Thyroid gland (tissue), 4 donors: Measurements from ENCODE around the gene CACNG6. TPM values are rescaled to one million over a fixed set of nuclear protein-coding genes. Genes with fewer than 3 reads are reported as not detected.

Experiments
- DNase-seq, 2 donors: peaks; one replicate each; pipeline ENCODE4 v3.0.0-alpha.2; 2019
- H3K27ac ChIP-seq, 3 donors: fragments of 200-600 bp; sonication (generic); 1 replicate in 2 of 3; 2 replicates in 1 of 3; pipeline ENCODE4 v1.5.1; 2016 to 2019; ENCODE audit warnings: mild to moderate bottlenecking in 1 of 3, moderate library complexity in 1 of 3
- H3K27me3 ChIP-seq: fragments of 200-600 bp; sonication (generic); one replicate; pipeline ENCODE4 v1.5.1; 2019
- H3K36me3 ChIP-seq, 2 donors: fragments of 200-600 bp; sonication (generic); one replicate each; pipeline ENCODE4 v1.5.1; 2016 to 2019
- H3K4me1 ChIP-seq, 2 donors: fragments of 200-600 bp; sonication (generic); one replicate each; pipeline ENCODE4 v1.5.1; 2017 to 2019
- H3K4me3 ChIP-seq, 3 donors: fragments of 200-600 bp; sonication (generic); replicated peaks in 1 of 3; 1 replicate in 2 of 3; 2 replicates in 1 of 3; pipeline ENCODE4 v1.5.1; 2016; ENCODE audit warnings: mild to moderate bottlenecking in 1 of 3
- H3K9me3 ChIP-seq: fragments of 200-600 bp; sonication (generic); one replicate; pipeline ENCODE4 v1.5.1; 2017
- CTCF ChIP-seq, 6 experiments: fragments of 200-600 bp in 3 of 6; fragments of 450-650 bp in 3 of 6; sonication (generic) in 3 of 6; IDR thresholded peaks; one replicate each; pipeline ENCODE4 v1.5.1; 2016 to 2019; ENCODE audit warnings: antibody characterized with exemption in 6 of 6, mild to moderate bottlenecking in 2 of 6, inconsistent platforms in 1 of 6, moderate library complexity in 1 of 6
- POLR2A ChIP-seq, 2 donors: fragments of 450-650 bp; IDR thresholded peaks; one replicate each; pipeline ENCODE4 v1.6.1; 2017; ENCODE audit warnings: antibody characterized with exemption in 2 of 2, mild to moderate bottlenecking in 2 of 2, moderate library complexity in 1 of 2
- WGBS, 2 donors: methylation state at CpG; one replicate each; pipeline ENCODE4 v1.1.5; 2017; 5-methylcytosine and 5-hydroxymethylcytosine counted together
- intact Hi-C: fragments of 100-400 bp; cut with DNase I; formaldehyde crosslinking; loops from one replicate; pipeline ENCODE4 v1.15.1; 2023
- total RNA-seq, 4 donors: library from RNA; depleted of rRNA; stranded (reverse); fragments of >200 nt; gene quantifications; one replicate each; pipeline ENCODE4 v1.2.3, GENCODE V29; 2016

The CACNG6 gene
- total RNA-seq, 4 donors from 2014 or later: not detected

DNA sequence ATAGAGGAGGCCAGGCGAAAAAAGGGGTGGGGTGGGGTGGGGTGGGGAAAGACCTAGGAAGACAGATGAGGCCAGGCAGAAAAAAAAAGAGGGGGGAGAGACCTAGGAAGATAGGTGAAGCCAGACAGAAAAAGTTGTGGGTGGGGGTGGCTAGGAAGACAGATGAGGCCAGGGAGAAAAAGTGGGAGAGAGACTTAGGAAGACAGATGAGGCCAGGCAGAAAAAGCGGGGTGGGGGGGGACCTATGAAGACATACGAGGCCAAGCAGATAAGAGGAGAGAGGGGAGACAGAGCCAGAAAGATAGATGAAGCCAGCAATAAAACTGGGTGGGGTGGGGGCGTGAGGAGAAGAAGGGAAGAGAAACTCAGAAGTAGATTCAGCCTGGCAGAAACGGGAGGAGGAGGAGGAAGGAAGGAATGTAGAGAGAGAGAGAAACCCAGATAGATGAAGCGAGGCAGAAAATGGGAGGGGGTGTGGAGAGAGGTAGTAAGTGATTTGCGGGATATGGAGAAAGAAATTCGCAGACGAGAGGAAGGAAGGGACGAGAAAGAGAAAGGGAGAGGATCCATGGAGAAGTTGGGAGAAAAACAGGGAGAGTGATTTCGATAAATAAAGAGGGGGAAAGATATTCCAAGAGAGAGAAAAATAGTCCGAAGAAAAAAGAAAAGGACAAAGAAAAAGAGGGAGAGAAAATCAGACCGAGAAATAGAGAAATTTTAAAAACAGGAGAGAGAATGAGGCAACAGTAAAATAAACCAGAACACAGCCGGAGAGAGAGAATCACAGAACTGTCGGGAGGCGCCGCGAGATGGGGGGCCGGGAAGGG lies 12.2 kb upstream of the CACNG6 start:
- intact Hi-C loops: no loop called here
- no peak for DNase-seq
- no peaks in the 10 kb centered on the region for H3K36me3 ChIP-seq
- H3K4me1 ChIP-seq: peaks cover 0 to 22% of the 10 kb centered on the region in 2 donors
- H3K27ac ChIP-seq: no peak overlapping the region
- WGBS, 2 donors: 4% methylated on average over 19 of the region's 19 CpGs
- no peak overlapping the region for H3K4me3 ChIP-seq
- no peak for TF ChIP-seq CTCF (IDR thresholded peaks at IDR 0.05)
- TF ChIP-seq POLR2A (IDR thresholded peaks at IDR 0.05): no peak
- no peaks in the 10 kb centered on the region for H3K9me3 ChIP-seq
- peaks cover 13% of the 10 kb centered on the region for H3K27me3 ChIP-seq

DNA sequence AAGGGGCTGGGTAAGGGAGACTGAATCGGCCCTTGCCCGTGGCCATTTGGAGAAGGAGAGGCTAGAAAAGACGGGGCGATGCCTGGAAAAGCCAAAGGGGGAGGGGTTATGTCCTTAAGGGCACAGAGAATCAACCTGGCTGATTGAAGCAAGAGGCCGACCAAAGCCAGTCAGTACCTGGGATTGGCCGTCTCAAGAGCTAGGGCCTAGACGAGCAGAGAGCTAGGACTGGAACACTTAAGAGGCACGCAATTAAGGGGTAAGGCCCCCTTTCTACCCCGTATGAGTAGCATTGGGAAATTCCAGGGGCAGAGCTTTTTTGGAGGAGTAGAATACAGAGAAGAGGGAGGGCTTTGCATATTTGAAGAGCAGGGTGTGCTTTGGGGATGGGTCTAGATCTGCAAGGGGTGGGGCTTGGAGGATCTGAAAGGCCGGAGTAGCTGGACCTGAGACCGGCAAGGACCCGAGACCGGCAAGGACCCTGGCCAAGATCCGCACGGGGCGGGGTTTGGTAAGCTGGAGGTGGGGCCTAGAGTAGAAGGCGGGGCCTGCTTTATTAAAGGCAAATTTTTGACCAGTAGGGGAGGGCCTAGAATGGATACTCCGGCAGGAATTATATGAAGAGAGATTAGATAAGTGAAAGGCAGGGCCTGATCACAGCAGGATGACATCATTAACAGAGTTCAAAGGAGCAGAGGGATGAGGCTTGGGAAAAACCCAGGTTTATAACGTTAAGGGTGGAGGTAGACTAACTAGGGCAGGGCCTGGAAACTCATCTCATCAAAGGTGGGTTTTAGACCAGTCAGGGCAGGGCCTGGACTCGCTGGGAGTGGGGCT lies 10.7 kb upstream of the CACNG6 start:
- peaks cover 13% of the 10 kb centered on the region for H3K27me3 ChIP-seq
- H3K4me1 ChIP-seq: peaks cover 0 to 22% of the 10 kb centered on the region in 2 donors
- no peak overlapping the region for H3K27ac ChIP-seq

DNA sequence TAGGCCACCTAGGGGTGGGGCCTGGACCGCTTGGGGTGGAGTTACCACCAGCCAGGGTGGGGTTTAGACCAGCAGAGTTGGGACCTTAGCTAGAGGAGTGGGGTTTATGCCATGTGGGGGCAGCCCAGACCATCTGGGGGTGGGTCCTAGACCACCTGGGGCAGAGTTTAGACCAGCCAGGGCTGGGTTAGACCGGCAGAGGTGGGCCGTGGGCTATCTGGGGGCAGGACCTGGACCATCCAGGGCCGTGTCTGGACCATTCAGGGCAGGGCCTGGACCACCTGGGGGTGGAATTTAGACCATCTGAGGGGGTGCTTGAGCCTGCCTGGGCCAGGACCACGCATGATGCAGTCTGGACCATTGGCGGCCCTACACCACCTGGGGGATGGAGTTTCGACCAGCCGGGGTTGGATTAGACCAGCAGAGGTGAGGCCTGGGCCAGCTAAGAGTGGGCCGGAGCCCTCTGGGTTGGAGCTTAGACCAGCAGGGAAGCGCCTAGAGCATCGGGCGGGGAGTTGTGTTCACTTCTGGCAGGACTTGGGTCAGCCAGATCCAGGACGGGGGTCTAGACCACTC lies 10.0 kb upstream of the CACNG6 start:
- intact Hi-C loops: no loop called here
- H3K4me3 ChIP-seq: peak overlapping the region in 1 of 3 donors; percentile 14

More for the DNA sequence above, 10.7 kb upstream of the CACNG6 start:
- DNase-seq: no peak
- no peak overlapping the region for H3K4me3 ChIP-seq
- intact Hi-C loops: no loop called here
- H3K36me3 ChIP-seq: no peaks in the 10 kb centered on the region
- no peak for TF ChIP-seq POLR2A (IDR thresholded peaks at IDR 0.05)
- no peak for TF ChIP-seq CTCF (IDR thresholded peaks at IDR 0.05)
- 17 to 27% methylated on average over 20 of the region's 20 CpGs for WGBS, 2 donors
- H3K9me3 ChIP-seq: no peaks in the 10 kb centered on the region

GRCh38 chr19:53982001-53982451 lies 9.4 kb upstream of the CACNG6 start:
- no peaks in the 10 kb centered on the region for H3K9me3 ChIP-seq
- 20% methylated on average over 1 to 4 of the region's 62 CpGs for WGBS, 2 donors
- H3K4me3 ChIP-seq: peak overlapping the region in 1 of 3 donors; percentile 14
- H3K36me3 ChIP-seq: no peaks in the 10 kb centered on the region
- DNase-seq: no peak
- H3K27me3 ChIP-seq: peaks cover 13% of the 10 kb centered on the region
- H3K27ac ChIP-seq: no peak overlapping the region
- TF ChIP-seq CTCF (IDR thresholded peaks at IDR 0.05) (no peak), POLR2A (IDR thresholded peaks at IDR 0.05) (no peak)
- H3K4me1 ChIP-seq: peaks cover 0 to 22% of the 10 kb centered on the region in 2 donors
- intact Hi-C loops: no loop called here

More for the DNA sequence above, 10.0 kb upstream of the CACNG6 start:
- no peaks in the 10 kb centered on the region for H3K9me3 ChIP-seq
- no peaks in the 10 kb centered on the region for H3K36me3 ChIP-seq
- no peak overlapping the region for H3K27ac ChIP-seq
- DNase-seq: no peak
- TF ChIP-seq POLR2A (IDR thresholded peaks at IDR 0.05) (no peak), CTCF (IDR thresholded peaks at IDR 0.05) (no peak)
- peaks cover 13% of the 10 kb centered on the region for H3K27me3 ChIP-seq
- 59 to 72% methylated on average over 10 to 11 of the region's 13 CpGs for WGBS, 2 donors
- peaks cover 0 to 22% of the 10 kb centered on the region in 2 donors for H3K4me1 ChIP-seq
